GM19372 (cell line): Measurements from ENCODE around the gene TRIL.
A peak's percentile ranks its signal among the peaks of the same experiment; 100 is the strongest.

Experiments used
- ATAC-seq: cut with Tn5 transposase; IDR thresholded peaks from one replicate; pipeline ENCODE4 v1.9.1; 2021; ENCODE audit warnings: mild to moderate bottlenecking, low read depth, moderate library complexity; ENCODE audit not compliant: unreplicated experiment

TRIL gene

DNA sequence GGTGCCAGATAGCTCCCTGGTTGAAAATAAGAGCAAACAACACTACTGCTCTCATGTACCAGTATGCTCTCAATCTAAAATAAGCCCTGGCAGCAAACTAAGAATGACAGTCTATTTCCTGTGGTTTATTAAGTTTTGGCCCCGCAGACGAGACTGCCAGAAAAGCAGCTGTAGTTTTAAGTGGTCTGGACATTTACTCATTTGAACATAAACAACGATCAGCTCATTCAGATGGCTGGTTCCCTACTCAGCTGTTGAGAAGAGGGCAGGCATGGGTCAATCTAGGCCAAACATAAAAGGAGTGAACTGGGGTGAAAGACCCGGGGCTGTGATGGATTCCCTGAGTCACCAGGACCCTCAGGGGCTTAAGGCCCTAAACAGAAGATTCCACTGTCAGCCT lies 4.5 kb downstream of the TRIL start:
- no peak for ATAC-seq

DNA sequence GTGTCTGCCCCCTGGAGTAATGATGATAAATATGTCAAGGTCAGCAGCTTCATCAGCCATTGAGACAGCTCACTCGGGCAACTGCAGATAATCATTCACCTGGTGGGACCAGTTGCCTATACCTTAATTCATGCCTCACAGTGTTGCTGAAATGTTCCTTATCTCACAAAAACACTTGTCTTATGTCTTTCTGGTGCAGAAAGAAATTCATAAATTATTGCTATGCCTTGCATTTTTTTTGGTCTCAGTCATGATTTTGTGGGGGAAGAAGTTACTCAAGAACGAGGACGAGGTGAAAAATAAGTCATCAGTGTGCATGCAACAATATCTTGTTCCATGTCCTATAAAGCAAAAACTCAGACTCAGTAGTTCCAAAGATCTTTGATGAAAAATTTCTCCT lies 16.0 kb downstream of the TRIL start:
- ATAC-seq = no peak

DNA sequence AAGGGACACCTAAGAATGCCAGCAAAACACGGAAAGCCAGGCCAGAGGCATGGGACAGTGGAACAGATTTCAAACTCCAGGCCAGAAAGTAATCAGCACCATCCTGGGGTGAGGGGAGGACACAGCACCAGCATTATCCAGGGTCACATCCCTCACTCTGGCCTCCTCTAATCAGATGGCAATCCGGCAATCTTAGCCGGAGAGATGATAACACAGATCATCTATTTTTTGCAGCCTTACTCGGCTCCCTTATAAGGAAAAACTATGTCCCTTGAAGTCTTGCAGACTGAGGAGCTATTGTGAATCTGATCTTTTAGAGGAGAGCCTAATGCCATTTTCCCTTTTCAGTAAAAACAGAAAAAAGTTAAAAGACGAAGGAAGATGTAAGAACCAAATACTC lies 16.5 kb downstream of the TRIL start:
- no peak for ATAC-seq

DNA sequence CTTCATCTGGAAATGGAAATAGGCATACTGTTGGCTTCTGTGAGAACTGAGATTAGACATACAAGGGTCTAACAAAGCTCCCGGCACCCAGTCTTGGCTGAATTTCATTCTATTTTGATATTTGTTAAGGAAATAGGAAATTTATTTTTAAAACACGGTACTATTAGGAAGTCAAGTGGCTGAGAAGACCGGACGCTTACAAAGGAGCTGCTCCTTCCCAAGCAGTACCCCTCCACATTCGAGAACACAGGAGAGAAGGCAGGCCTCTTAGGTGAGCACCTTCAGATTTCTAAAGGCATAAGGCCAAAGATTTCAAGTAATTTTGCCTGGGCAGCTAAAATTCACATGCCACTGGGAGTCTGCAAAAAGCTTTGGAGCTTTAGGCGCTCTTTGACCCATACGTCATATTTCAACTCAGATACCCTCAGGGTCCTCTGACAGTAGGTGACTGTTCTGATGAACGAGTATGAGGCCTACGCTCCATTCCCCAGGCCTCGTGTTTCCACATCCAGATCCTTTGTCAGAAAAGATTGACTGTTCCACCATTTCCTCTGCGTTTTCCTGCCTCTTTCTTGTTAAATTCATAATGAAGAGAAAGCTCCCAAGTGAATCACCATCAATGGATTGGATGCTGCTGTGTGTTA lies 17.3 kb downstream of the TRIL start:
- no peak for ATAC-seq

DNA sequence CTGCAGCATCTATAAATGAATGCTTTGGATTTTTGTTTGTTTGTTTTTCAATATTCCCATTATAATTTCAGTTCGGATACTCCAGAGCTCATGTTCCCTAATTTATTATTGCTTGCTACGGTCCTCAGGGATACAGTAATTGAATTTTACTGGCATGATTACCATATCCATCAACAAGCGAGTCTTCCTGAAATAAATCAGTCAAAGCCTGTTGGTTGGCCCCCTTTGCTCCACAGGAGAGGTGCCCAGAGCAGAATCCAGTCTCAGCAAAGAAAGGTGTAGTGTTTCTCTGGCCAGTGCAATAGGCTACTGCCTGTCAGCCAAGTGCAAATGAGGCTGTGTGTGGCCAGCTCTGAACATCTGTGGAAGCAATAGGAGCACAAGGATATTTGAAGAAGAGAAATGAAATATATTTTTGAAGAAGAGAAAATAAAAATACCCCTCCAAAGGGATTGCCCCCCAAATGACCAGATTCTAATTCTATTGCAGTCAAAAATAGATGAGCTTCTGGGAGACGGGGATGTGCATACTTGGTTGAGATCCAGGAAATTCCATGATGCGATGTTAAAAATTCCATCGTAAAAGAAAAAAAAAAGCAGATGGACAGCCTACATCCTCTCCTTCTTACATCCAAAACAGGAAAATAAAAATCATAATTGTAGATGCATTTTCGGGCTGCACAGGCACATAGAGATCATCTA lies 18.1 kb downstream of the TRIL start:
- no peak for ATAC-seq

DNA sequence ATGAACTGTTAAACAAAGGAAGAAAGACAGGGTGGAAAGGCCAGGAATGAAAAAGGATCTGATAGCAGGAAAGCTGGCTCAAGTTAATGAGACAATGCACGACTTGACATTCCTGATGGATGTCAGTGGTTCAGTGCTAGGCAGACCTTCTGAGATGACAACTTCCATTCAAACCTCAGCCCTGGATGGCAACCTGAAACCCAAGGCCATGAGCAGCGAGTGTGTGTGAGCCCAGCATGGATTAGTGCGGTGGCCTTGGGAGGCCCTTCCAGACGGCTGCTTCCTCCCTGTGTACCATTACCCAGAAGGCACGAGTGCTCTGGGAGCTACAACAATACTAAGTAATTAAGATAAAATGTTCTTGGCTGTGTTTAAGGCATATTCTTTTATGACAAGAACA lies 18.8 kb downstream of the TRIL start:
- no peak for ATAC-seq

DNA sequence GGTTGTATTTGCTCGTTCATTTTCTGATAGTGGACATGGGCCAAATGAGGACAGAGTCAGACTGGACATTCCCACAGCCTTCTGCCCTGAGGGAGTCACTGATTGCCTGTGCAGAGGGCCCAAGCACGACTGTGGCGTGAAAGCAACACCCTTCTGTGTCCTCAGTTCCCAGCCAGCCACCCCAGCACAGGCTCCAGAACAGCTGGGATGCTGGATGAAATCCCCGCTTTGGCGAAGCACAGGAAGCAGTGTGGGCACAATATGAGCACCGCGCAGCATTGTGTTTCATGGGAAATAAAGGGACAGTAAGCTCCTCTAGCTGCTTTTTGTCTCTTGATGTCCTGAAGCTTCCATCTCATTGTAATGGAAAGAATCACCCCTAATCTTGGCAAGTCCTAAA lies 20.5 kb downstream of the TRIL start:
- ATAC-seq = no peak

DNA sequence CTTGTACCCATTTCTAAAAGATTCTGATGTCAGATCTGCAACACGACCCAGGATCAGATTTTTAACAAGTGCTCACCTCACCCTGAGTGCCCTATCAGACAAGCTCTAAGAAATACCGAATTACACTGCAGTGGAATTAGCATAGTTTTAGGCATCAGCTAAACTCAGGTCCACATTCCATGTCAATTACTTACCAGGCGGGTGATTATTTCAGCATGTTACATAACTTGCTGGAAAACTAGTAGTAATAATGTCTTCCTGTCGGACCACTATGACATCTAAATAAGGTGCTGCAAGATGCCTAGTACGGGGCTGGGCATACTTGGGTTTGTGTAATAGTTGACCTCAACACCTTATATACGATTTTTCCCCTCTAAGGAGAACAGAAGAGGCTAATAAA lies 21.0 kb downstream of the TRIL start:
- ATAC-seq = no peak

DNA sequence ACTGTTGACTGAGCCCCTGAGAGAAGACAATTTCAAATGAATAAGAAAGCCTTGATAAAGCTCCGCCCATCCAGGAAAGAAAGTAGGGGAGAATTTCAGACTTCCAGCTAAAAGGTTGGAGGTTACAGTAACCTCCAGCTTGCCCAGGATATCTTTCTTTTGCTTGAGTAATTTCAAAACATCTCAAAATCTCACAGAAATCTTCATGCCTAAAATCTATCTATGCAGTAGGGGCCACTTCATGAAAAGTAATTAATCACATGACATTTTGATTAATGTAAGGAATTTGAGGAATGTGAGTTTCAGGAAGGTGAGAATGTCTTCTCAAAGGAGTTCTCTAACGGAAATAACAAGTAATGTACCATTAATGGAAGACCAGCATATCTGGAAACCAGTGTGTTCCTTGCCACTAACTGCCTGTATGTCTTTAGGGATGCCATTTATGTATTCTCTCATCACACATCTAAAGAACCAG lies 24.2 kb downstream of the TRIL start:
- ATAC-seq = no peak

DNA sequence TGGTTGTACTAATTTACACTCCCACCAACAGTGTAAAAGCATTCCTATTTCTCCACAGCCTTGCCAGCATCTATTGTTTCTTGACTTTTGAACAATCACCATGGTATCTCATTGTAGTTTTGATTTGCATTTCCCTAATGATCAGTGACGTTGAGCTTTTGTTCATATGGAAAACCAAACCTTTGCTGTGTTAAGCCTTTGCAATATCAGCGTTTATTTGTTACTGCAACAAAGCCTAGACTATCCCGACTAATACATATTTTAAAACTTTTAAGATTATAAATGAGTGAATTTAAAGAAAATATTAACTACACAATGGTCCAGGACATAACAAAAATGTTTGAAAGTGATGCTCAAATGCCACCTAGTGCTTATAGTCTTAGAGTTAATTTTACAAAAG lies 26.6 kb downstream of the TRIL start:
- no peak for ATAC-seq

DNA sequence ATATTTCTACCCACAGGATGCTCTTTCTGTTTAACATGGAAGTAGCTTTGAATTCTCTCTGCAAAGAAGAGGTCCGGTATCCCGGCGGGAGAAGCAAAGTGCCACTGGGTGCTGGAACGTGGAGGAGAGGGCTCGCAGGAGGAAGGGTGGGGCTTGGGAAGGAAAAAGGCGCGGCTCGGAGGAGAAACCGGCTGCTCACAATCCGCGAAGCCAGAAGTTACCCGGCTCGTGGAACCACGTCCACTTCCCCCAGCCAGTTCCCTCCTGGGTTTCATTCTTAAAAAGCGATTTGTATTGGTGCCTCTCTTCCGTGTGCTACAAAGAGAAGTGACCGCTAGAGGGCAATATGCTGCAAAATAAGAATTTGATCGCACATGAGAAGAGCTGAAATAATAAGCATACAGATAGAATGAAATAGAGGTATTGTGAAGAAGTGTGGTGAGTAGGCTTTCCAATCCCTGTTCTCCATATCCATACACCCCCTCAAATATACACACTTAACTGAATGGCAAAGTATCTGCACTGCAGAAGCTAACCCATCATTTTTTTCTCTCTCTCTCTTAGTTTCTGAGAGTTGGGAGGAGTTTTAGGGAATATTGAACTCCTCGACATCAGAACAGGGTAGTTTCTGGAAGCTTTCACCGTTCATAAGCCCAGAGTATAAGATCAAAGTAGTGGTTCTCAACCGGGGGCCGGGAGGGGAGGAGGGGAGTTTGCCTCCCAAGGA lies 31.1 kb downstream of the TRIL start:
- ATAC-seq = peak; percentile 84

DNA sequence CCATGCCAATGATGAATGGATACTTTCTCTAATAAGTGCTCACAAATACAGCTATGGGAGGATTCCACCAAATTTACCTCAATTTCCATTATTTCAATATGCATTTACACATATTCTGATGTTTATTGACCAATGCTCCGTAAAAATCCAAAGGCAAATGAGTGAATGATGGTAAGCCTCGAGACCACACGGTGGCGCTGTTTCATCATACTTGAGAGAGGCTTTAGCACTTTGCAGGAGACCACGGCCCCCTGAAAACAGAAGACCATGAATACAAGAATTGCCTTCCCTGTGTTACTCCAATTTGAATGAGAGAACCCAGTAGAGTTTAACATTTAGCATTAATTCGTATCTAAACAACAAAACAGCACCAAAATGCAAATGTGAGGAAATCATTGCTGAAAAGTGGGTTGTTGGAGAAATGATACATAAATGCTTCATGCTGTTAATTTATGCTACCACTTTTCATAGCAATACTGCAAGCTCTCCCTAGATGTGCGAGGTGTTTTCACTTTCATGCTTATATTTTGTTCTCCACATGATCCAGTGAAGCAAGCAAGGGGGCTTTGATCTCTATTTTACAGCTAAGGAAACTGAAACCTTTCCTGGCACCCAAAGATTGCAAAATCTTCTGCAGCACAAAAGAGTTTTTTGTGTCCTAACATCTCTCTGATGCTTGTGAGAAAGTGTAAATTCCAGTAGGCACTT lies 35.4 kb downstream of the TRIL start:
- ATAC-seq = no peak

DNA sequence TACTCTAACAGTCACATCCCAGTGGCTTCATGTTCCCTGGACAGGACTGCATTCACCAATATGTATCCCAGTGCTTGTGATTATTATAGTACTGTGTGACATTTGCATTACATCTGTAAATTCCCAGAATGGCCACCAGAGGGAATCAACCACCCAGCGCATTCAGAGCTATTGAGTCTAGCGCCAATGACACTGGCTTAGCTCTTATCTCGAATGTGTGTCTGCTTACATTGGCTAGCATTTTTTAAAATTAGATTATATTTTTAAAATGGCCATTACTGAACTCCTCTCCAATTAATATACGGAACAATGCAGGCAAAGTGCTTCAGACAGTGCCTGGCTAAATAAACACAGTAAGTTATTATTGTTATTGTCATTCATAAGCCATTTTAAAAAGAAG lies 36.3 kb downstream of the TRIL start:
- ATAC-seq = no peak

DNA sequence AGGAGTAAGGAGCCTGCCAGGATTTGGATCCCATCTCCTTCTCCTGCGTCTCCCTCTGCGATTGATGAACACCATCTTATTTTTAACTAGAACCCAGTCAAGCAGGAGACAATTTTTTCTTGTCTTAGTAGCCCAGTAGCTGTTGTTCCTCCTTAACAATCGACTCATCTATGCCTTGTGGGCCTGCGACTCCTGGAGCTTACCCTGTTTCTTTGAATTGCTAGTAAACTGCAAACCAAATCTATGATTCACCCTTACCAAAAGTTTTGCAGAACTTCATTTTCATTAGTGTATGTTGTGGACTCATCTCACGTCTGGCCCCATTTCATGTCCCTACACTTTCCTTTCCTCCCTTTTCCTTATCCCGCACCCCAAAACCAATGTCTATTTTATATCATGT lies 37.7 kb downstream of the TRIL start:
- no peak for ATAC-seq

DNA sequence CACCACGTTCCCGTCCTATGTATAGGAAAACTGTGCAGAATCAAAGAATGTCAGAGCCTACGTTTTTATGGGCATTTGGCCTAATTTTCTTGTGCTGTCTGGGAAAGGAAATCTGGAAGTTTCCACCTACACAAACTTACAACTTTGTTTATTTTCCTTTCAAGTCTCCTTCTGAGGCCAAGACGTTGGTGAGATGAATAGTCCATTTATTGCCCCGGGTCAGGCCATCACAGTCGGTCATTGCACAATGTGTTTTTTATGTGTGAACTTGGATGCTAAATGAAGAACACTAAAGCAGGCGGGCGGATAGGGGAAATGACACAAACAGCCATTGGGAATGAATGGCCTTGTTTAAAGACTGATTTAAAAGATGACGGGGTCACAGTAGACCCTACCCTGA lies 38.6 kb downstream of the TRIL start:
- ATAC-seq = no peak

DNA sequence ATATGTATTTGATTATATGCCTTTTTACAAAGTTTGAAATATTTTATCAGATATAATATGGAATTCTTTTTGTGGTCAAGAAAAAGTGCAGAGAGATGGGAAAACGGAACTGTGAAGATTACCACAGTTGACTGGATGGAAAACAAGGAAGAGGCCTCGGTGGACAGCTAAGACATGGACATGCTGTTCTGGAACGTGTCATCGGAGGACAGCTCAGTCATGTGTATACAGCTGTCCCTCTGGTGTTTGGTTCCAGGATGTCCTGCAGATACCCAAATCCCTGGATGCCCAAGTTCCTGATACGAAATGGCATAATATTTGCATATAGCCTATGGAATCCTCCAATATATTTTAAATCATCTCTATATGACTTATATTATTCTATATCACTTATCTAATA lies 49.4 kb downstream of the TRIL start:
- no peak for ATAC-seq

DNA sequence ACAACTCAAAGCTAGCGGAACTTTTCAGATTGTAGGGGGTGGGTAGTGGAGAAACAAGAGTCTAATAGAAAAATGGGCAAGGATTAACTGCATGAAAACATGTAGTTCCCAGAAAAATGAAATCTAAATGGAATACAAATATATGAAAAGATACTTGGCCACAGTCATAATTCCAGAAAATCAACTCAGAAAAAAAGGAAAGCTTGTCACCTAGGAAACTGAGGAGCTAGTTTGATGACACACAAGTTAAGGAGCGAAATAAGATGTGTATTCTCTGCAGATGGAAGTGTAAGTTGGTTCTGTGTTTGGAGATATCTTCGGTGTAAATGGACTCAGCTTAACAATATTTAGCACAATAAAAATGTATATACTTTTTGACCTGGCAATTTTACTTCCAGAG lies 52.7 kb downstream of the TRIL start:
- no peak for ATAC-seq

DNA sequence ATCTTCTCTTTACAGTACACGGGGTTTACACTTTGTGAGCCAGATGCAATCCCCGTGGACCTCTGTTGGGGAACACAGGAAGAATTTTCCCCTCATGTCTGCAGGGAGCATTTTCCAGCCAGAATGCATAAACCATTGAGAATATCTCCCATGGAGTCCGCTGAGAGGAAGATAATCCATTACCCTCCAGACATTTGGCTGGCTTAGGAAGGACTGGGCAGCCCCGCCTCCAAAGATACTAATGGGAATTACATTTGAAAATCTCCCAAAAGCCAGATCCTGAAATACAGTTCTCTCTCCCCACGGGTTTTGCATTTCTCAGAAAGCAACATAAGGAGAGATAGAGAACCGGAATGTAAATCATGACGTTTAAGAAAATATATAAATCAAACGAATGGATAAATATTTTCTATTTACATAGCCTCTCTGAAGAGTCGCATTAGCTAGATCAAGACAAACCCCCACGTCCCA lies 53.5 kb downstream of the TRIL start:
- no peak for ATAC-seq

DNA sequence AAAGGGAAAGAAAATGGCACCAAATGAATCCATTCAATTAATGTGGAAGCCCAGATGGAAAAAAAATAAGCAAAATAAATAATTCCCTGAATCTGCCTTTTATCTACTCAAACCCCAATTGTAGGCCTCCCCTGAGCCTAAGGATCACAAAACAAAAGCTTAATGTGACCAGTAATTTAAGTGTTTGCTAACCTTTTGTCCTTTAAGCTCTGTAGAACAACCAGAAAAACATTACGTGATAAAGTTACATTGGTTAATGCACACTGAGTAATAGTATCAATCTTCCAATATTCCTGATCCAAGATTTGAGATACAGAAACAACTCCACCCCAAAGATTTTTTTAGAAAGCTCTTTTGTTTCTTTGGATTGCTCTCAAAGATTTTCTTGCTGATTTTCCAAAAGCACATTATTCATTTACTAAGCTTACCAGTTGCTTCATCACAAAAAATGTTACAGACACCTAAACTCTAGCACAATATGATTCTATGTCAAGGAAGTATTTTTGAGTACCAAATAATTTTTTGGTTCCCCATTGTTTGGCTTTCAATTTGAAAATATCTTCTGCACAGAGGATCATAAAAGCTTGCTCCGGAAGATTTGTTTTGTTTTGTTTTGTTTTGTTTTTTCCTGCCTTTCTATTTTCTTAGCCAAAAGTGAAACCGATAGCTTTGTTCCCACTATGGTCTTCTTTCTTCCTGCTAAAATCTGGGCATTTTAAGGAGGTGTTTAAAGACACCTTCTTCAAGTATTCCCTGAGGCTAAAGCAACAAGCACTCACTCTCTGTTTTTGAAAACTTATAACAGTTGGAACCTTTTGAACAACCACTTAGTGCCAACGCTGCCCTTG lies 54.2 kb downstream of the TRIL start:
- ATAC-seq = no peak
